ENCODE measurements around the gene MAGEC1.
"Not testable (repeated sequence)": the region's sequence is repeated elsewhere in the genome, so short reads cannot be mapped to it uniquely, and the experiment has no call there.

MAGEC1 gene, protein sequence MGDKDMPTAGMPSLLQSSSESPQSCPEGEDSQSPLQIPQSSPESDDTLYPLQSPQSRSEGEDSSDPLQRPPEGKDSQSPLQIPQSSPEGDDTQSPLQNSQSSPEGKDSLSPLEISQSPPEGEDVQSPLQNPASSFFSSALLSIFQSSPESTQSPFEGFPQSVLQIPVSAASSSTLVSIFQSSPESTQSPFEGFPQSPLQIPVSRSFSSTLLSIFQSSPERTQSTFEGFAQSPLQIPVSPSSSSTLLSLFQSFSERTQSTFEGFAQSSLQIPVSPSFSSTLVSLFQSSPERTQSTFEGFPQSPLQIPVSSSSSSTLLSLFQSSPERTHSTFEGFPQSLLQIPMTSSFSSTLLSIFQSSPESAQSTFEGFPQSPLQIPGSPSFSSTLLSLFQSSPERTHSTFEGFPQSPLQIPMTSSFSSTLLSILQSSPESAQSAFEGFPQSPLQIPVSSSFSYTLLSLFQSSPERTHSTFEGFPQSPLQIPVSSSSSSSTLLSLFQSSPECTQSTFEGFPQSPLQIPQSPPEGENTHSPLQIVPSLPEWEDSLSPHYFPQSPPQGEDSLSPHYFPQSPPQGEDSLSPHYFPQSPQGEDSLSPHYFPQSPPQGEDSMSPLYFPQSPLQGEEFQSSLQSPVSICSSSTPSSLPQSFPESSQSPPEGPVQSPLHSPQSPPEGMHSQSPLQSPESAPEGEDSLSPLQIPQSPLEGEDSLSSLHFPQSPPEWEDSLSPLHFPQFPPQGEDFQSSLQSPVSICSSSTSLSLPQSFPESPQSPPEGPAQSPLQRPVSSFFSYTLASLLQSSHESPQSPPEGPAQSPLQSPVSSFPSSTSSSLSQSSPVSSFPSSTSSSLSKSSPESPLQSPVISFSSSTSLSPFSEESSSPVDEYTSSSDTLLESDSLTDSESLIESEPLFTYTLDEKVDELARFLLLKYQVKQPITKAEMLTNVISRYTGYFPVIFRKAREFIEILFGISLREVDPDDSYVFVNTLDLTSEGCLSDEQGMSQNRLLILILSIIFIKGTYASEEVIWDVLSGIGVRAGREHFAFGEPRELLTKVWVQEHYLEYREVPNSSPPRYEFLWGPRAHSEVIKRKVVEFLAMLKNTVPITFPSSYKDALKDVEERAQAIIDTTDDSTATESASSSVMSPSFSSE

DNA sequence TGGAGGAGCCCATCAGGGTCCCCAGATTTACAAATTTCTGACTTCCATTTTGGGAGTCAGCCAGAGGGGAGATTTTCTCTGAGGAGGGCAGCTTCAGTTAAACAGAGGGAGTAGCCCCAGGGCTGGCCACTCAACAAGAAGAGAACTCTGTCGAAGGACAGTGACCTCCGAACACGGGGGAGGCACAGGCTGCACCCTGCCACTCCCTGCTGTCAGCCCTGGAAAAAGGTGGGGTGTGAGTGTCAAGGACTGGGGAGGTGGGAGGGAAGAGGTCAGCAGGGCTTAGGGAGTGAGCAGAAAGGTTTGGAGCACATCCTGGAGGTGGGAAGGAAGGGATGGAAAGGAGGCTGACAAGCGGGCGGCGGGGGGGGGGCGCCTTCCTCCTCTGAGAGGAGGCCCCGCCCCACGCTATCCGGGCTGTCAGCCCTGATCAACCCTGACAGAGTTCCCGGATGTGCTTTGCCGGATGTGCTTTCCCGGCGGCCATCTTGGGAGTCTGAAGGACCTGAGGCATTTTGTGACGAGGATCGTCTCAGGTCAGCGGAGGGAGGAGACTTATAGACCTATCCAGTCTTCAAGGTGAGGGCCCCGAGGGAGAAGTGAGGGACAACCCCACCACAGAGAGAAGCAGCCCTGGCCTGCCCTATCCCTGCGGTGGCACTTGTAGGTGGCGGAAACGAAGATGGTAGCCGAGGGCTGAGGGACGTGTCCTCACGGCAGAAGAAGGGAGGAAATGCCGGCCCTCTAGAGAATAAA is at the start of gene MAGEC1:
TSS of gene MAGEC1 (plus strand) at position 495 of the 756 bp plus-strand sequence. CDS start 1,179 bp downstream, outside the sequence.
- DNase-seq (ENCODE audit: low read depth): no peak

DNA sequence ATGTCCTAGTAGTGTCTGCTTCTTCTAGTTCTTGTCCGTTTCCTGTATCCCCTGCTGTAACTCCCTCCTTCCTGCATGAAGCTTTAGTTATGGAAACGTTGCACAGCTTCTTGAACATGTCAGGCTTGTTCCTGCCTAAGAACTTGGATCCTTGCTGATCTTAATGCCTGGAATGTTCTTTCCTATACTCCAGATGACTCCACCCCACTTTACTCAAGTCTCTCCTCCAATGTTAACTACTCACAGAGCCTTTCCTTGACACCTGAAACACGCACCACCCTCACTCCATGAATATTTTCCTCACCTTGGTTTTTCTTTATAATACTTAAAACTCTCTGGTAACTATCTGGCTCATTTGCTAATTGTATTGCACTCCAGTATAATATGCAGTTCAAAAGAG is 46.2 kb upstream of the MAGEC1 start:
- DNase-seq (ENCODE audit: low read depth): no peak

DNA sequence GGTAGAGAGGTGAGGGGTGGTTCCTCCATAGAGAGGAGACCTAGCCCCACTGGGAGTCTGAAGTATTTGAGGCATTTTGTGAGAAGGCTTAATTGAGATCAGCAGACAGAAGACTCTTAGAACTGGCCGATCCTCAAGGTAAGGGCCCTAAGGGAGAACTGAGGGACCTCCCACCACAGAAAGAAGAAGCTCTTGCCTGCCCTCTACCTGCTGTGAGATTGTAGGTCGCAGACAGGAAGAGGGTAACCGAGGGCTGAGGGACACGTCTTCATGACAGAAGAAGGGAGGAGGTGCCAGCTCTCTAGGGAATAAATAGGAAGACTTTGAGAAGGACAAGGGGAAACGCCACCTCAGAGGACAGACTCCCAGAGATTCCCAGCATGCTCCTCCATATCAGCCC is 24.1 kb upstream of the MAGEC1 start:
- DNase-seq (ENCODE audit: low read depth): no peak

DNA sequence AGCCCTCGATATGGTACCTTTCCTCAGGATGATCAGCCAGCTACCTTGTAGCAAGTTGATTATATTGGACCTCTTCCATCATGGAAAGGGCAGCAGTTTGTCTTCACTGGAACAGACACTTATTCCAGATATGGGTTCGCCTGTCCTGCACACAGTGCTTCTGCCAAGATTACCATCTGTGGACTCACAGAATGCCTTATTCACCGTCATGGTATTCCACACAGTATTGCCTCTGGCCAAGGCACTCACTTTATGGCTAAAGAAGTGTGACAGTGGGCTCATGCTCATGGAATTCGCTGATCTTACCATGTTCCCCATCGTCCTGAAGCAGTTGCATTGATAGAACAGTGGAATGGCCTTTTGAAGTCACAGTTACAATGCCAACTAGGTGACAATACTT is 14.9 kb upstream of the MAGEC1 start:
- DNase-seq (ENCODE audit: low read depth): not testable (repeated sequence)

DNA sequence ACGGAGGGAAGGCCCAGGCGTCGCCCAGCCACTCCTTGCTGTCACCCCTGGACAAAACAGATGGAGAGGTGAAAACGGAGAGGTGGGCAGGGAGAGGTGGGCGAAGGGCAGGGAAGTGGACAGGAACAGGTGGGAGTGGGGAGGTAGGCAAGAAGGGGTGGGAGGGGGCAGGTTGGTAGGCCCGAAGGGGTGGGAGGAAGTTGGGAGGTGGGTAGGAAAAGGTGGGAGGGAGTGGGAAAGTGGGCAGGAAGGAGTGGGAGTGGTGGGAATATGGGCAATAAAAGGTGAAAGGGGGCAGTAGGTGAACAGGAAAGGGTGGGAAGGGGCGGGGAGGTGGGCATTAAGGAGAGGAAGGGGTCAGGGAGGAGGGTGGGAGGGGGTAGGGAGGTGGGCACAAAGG is 9.0 kb upstream of the MAGEC1 start:
- no peak for DNase-seq (ENCODE audit: low read depth)

DNA sequence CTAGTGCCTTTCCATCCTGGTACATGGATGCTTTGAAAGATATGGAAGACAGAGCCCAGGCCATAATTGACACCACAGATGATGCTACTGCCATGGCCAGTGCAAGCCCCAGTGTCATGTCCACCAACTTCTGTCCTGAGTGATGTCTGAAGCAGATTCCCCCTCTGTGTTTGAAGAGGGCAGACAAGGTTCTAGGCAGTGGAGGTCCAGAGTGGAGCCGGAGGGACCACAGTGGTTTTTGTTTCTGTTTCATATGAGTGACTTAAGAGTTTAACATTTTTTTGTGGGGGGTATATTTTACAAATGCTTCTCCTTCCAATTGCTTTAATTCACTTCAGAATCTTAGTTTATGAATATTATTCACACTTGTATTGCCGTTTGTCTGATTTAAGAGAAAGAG is 6.0 kb upstream of the MAGEC1 start:
- DNase-seq (ENCODE audit: low read depth): no peak

DNA sequence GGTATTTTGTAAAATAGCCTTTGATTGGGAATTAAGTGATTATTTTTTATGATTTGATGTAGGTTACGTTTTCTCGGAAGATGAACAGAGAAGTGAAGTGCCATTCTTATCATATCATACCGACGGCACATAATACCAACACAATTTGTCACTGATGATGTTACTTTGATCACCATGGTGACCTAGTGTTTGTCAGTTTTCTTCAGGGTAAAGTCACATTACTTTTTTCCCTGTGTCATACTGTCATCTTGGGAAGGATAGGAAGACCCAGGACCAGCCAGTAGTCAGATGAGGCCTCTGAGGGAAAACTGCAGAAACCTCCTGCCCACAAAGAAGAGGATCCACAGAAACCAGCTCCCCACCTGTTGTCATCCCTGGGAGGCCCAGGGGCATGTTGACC is 1.3 kb upstream of the MAGEC1 start:
- DNase-seq (ENCODE audit: low read depth): no peak

DNA sequence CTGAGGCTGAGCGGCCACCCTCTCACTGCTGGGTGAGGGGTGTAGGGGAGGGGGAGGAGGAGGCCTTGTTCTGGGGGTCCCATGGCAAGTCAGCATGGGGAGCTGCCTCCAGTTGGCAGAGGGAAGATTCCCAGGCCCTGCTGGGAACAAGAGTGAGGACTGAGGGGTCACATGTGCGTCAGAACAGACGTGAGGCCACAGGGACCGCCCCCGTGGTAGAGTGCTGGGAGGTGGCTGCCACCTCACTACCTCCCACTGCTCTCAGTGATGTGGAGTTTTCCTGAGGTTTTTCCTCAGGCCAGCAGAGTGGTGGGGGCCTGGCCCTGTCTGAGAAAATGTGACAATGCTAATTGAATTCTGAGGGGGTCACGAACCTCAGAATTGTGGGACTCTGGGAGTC is 568 bp downstream of the MAGEC1 start:
- DNase-seq (ENCODE audit: low read depth): no peak

DNA sequence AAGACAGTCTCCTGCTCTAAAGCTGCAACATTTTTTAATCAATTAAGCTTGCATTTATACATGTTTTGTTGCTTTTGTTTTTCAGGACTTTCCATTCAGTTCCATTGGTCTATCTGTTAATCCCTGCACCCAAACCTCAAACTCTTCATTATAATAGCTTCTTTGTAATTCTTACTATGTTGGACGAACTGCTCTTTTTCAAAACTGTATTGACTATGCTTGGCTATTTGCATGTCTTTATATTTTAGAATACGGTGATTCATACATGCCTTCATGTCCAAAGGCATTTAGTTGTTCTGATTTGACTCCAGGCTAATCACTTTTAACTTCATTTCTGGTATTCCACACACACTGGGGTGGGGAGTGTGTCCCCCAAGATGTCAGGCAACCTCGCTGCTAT is 14.1 kb downstream of the MAGEC1 start:
- DNase-seq (ENCODE audit: low read depth): no peak

DNA sequence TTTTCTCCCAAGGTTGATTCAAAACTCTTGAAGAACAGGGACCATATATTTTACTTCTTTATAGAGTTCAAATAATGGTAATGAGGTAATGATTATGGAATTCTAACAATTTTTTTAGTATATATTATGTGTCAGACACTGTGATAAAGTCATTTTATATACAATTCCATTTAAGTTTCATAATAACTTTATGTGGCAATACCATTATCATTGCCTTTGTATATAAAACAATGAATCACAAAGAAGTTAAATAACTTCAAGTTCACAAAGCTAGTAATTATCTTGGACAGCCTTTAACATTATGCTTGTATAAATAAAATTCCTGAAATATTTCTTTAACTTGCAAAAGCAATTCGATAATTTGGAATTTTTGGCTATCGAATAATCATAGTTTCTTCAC is 20.6 kb downstream of the MAGEC1 start:
- DNase-seq (ENCODE audit: low read depth): peak; percentile 21

DNA sequence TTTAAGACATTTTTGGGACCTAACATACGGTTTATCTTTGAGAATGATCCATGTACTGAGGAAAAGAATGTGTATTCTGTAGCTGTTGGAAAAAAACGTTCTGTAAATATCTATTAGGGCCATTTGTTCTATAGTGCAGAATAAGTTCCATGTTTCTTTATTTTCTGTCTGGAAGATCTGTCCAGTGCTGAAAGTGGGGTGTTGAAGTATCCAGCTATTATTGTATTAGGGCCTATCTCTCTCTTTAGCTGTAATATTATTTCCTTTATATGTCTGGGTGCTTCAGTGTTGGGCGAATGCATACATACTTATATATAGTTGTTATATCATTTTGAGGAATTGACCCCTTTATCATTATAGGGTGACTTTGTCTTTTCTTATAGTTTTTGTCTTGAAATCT is 24.7 kb downstream of the MAGEC1 start:
- DNase-seq (ENCODE audit: low read depth): no peak

DNA sequence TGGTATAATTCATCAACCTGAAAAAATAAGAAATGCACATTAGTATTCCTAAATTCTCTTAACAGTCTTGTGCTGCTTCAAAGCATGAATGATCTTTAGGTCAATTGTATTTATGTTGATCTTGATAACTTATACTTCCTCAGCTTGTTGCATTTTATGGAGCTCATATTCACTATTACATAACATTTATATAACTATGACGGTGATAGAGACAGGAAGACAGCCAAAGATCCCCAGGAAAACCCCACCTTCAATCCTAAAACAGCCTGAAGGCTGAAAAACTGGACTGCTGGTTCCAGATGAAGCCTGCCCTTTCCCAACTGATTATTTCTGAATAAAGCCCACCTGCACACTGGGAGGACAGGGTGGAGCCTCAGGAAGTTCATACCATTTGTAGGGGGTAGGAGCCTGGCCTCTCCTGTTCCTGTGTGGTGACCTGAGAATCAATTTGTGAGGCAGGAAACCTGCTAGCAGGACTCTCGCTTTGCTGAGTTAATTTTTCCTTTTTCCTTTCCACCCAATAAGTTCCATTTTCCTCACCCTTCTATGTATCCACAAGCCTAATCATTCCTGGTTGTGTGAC is 30.5 kb downstream of the MAGEC1 start:
- DNase-seq (ENCODE audit: low read depth): no peak

DNA sequence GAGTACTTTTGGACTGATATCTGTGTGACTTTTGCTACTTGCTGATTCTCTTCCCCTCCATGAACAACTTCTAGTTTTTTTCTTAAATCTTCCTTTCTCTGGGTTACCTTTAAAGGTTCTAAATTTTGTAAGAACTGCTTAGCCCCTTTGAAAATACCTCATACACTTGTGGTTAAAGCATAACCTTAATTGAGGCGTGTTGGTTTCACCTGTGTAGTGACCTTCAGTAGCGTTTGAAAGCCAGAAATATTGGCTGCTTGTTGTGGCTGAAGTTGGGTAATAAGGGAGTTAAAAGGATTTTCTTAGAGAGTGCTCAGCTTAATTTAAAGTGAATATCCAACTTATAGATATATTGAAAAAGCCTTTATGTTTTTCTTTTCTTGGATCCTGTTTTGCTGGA is 32.0 kb downstream of the MAGEC1 start:
- no peak for DNase-seq (ENCODE audit: low read depth)

DNA sequence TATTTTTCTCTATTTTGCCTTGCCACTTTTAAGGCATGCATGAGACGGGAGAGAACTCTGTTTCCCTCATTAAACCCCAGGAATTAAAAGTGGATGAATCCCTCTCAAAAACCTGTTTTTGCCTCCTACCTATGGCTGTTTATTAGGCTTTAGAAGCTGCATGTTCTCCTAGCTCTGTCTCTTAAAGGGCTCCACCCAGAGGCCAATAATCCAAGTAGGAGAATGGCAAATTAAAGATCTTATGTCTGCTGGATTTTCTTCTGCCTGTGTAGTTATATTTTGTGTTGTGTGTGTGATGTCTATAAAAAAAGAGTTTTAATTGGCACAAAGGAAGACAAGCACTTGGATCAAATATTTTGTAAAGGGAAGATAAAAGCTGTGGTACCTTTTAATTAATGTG is 32.4 kb downstream of the MAGEC1 start:
- DNase-seq (ENCODE audit: low read depth): peak; percentile 25

DNA sequence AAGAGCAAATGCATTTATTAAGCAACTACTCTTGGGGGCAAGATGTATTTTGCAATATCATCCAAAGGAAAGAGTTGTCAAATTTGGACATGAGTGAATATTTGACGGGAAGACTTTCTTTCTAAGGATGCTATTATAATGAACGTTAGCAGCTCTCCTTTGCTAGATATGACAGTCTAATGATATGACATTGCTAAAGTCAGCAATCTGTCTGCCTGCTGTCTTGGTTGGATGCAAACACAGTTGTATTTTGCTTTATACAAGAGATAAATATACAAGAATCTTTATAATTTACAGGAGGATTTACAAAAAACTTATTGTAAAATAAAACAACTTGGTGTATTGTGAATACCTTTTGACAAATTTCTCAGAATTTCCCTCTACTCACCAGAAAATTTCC is 37.5 kb downstream of the MAGEC1 start:
- DNase-seq (ENCODE audit: low read depth): no peak

DNA sequence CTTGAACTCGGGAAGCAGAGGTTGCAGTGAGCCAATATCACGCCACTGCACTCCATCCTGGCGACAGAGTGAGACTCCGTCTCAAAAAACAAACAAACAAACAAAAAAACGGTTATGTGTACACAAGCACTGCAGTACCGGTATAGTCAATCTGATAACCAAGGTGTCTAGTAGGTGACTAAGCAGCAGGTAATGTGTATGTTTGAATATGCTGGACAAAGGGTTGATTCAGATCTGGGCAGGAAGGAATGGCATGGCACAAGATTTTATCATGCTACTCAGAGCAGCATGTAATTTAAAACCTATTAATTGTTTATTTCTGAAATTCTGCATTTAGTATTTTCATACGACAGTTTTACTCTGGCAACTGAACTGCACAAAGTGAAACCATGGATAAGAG is 41.7 kb downstream of the MAGEC1 start:
- DNase-seq (ENCODE audit: low read depth): no peak

DNA sequence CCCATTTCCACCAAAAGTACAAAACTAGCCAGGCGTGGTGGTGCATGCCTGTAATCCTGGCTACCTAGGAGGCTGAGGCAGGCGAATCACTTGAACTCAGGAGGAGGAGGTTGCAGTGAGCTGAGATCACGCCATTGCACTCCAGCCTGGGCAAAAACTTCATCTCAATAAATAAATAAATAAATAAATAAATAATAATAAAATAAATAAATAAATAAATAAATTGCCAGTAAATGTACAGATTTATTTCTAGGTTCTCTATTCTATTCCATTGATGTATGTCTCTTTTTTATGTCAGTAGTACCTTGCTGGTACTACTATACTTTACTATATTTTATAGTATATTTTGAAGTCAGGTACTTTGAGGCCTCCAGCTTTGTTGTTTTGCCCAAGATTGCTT is 43.7 kb downstream of the MAGEC1 start:
- DNase-seq (ENCODE audit: low read depth): no peak

DNA sequence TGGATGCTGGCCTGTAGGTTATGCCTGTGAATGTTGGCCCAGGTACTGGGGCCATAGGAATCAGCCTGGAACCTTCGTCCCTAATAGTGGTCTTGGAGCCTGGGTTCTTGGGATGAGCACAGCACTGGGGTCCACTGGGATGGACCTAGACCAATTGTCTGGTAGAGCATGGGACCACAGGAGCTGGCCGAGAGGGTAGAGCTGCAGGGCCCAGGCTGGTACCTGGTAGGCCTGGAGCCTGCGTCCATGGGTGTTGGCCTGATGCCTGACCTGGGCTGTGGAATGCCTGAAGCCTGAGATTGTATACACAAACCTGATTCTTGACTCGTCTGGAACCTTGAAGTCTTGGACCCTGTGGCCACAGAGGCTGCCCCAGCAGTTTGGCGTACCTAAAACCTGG is 48.9 kb downstream of the MAGEC1 start:
- DNase-seq (ENCODE audit: low read depth): no peak

DNA sequence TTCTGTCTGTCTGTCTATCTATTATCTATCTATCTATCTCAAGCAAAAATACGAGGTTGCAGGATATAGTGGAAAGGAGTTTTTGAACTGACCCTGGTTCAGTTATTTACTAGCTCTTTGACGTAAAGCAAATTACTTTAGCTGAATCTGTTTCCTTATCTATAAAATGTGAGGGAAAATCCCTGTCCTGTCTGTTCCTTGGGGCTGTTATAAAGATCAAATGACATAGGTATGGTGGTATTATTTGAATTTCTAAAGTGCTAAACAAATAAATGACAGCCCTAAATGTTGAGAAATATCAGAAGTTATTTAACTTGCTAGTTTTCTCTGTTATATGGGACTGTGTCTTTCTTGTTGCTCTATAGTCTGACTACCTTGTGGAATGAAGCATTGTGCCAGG is 55.0 kb downstream of the MAGEC1 start:
- no peak for DNase-seq (ENCODE audit: low read depth)
